Measurements from ENCODE around the gene ARHGEF1. TPM values are rescaled to one million over a fixed set of nuclear protein-coding genes. Genes with fewer than 3 reads are reported as not detected.

Gene ARHGEF1
- total and polyA plus RNA-seq, 12 donors: 7.3 to 443 (median 54.1) TPM

- intact Hi-C loops (cut with DNase I): no loop called here
- Histone ChIP-seq H3K4me1 (replicated peaks in 1 of 2) (peaks cover 10 to 11% of the 10 kb centered on the region in 2 donors), H3K27me3 (peaks cover 23% of the 10 kb centered on the region), H3K36me3 (replicated peaks in 1 of 2) (no peaks in the 10 kb centered on the region), H3K27ac (no peak overlapping the region), H3K9me3 (replicated peaks in 1 of 3) (no peaks in the 10 kb centered on the region), H3K4me3 (no peak overlapping the region)
- no peak for DNase-seq
- 62 to 80% (median 76%) methylated on average over 2 of the region's 2 CpGs for WGBS, 4 donors
- TF ChIP-seq CTCF (IDR thresholded peaks at IDR 0.05): no peak
- TF ChIP-seq POLR2A (IDR thresholded peaks at IDR 0.05): no peak
Measured at GRCh38 chr19:41944336-41944735, 61.4 kb downstream of the ARHGEF1 start.

- no peaks in the 10 kb centered on the region for H3K9me3 ChIP-seq (replicated peaks in 1 of 3)
- peaks cover 6 to 8% of the 10 kb centered on the region in 2 donors for H3K4me1 ChIP-seq (replicated peaks in 1 of 2)
- no peaks in the 10 kb centered on the region for H3K36me3 ChIP-seq (replicated peaks in 1 of 2)
- TF ChIP-seq CTCF (IDR thresholded peaks at IDR 0.05) (no peak), POLR2A (IDR thresholded peaks at IDR 0.05) (no peak)
- intact Hi-C loops (cut with DNase I): loop anchor here in 1 of 2 donors (5.0 kb wide), 1 partner anchor 68 kb away; the partner anchor contains the start of gene CD79A
- peaks cover 16% of the 10 kb centered on the region for H3K27me3 ChIP-seq
- WGBS, 4 donors: 65 to 89% (median 82%) methylated on average over 5 to 8 of the region's 8 CpGs
- no peak overlapping the region for H3K27ac ChIP-seq
- H3K4me3 ChIP-seq: no peak overlapping the region
- peak in 4 of 7 donors; percentile 27 to 59 (median 32) for DNase-seq
Measured at GRCh38 chr19:41945135-41945766, 62.3 kb downstream of the ARHGEF1 start.

GRCh38 chr19:41947091-41947490 is 64.1 kb downstream of the ARHGEF1 start:
- no peaks in the 10 kb centered on the region for H3K27me3 ChIP-seq
- no peak overlapping the region for H3K27ac ChIP-seq
- H3K4me3 ChIP-seq: no peak overlapping the region
- DNase-seq: no peak
- TF ChIP-seq POLR2A (IDR thresholded peaks at IDR 0.05) (no peak), CTCF (IDR thresholded peaks at IDR 0.05) (no peak)
- H3K9me3 ChIP-seq (replicated peaks in 1 of 3): no peaks in the 10 kb centered on the region
- WGBS, 4 donors: 78 to 90% (median 88%) methylated on average over 3 of the region's 3 CpGs
- intact Hi-C loops (cut with DNase I): loop anchor here in 1 of 2 donors (5.0 kb wide), 1 partner anchor 70 kb away; the partner anchor contains the start of gene CD79A
- no peaks in the 10 kb centered on the region for H3K4me1 ChIP-seq (replicated peaks in 1 of 2)
- no peaks in the 10 kb centered on the region for H3K36me3 ChIP-seq (replicated peaks in 1 of 2)

- TF ChIP-seq CTCF (IDR thresholded peaks at IDR 0.05): peak; percentile 84 to 98 (median 89)
- TF ChIP-seq POLR2A (IDR thresholded peaks at IDR 0.05): no peak
- no peak overlapping the region for H3K4me3 ChIP-seq
- H3K27ac ChIP-seq: no peak overlapping the region
- no peaks in the 10 kb centered on the region for H3K4me1 ChIP-seq (replicated peaks in 1 of 2)
- DNase-seq: peak; percentile 68 to 87 (median 72)
- WGBS, 4 donors: 1 to 5% (median 4%) methylated on average over 8 to 12 of the region's 12 CpGs
- no peaks in the 10 kb centered on the region for H3K27me3 ChIP-seq
- intact Hi-C loops (cut with DNase I): loop anchor here in 1 of 2 donors (10.0 kb wide), 1 partner anchor 77 kb away; the partner anchor contains the start of gene CD79A
- peaks cover 0 to 3% of the 10 kb centered on the region in 2 donors for H3K36me3 ChIP-seq (replicated peaks in 1 of 2)
- H3K9me3 ChIP-seq (replicated peaks in 1 of 3): no peaks in the 10 kb centered on the region
Measured at GRCh38 chr19:41951686-41952172, 68.7 kb downstream of the ARHGEF1 start.
